Fibroblast of skin of left quadriceps (primary cell): Measurements from ENCODE around the gene STOX2.

Experiments used
- DNase-seq, 2 experiments: peaks; one replicate each; pipeline ENCODE4 v3.0.0-alpha.2; 2013; ENCODE audit warnings: low read depth in 2 of 2

The STOX2 gene

DNA sequence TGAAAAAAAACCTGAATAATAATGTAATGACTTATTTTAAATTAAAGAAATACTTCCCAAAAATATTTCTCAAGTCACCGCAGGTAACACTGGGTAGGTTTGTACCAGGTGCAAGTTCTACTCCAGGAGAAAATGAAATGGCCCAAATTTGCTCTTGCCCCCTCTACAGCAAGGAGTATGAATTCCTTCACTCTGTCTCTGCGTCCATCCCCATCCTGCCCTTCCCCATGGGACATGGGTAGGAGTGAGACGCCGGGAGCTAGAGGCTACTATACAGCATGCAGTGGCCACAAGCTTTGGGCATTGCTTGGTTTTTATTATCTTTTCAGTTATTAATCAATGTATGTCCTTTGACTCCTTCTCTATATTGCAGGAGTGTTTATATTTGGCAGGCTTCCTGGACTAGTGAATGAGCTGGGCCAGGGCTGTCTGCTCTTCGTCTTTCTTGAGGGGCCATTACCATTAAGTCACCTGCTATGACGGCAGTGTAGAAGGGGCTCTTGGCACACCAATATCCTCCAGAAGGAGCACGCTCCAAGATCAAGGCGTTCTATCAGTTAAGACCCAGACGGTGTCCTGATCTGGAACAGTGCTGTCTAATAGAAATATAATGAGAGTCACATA is 162.9 kb downstream of the STOX2 start:
- no peak for DNase-seq
